ENCODE results near the gene PPP1R3G.

PPP1R3G gene

GRCh38 chr6:5078121-5078669 lies 6.9 kb upstream of the PPP1R3G start:
- H3K4me3 ChIP-seq (ENCODE audit: low read depth, low read length): no peak overlapping the region
- in situ Hi-C loops (cut with HindIII; ENCODE audit: low sequenced_read_pairs): no loop called here
- peak; percentile 3 for TF ChIP-seq CTCF (IDR thresholded peaks at IDR 0.05; ENCODE audit: low read depth, low read length, missing control alignments)
- DNase-seq (ENCODE audit: low read depth): no peak

GRCh38 chr6:5079692-5080091 lies 5.4 kb upstream of the PPP1R3G start:
- no peak for TF ChIP-seq CTCF (IDR thresholded peaks at IDR 0.05; ENCODE audit: low read depth, low read length, missing control alignments)
- no peak overlapping the region for H3K4me3 ChIP-seq (ENCODE audit: low read depth, low read length)
- no peak for DNase-seq (ENCODE audit: low read depth)
- in situ Hi-C loops (cut with HindIII; ENCODE audit: low sequenced_read_pairs): no loop called here

GRCh38 chr6:5080574-5080973 lies 4.6 kb upstream of the PPP1R3G start:
- in situ Hi-C loops (cut with HindIII; ENCODE audit: low sequenced_read_pairs): no loop called here
- no peak for TF ChIP-seq CTCF (IDR thresholded peaks at IDR 0.05; ENCODE audit: low read depth, low read length, missing control alignments)
- no peak overlapping the region for H3K4me3 ChIP-seq (ENCODE audit: low read depth, low read length)
- DNase-seq (ENCODE audit: low read depth): no peak

- TF ChIP-seq CTCF (IDR thresholded peaks at IDR 0.05; ENCODE audit: low read depth, low read length, missing control alignments): no peak
- in situ Hi-C loops (cut with HindIII; ENCODE audit: low sequenced_read_pairs): no loop called here
- no peak overlapping the region for H3K4me3 ChIP-seq (ENCODE audit: low read depth, low read length)
- DNase-seq (ENCODE audit: low read depth): no peak
Observed at GRCh38 chr6:5081182-5081581, 4.0 kb upstream of the PPP1R3G start.

GRCh38 chr6:5081955-5082354 lies 3.2 kb upstream of the PPP1R3G start:
- no peak for DNase-seq (ENCODE audit: low read depth)
- H3K4me3 ChIP-seq (ENCODE audit: low read depth, low read length): no peak overlapping the region
- no peak for TF ChIP-seq CTCF (IDR thresholded peaks at IDR 0.05; ENCODE audit: low read depth, low read length, missing control alignments)
- in situ Hi-C loops (cut with HindIII; ENCODE audit: low sequenced_read_pairs): no loop called here

GRCh38 chr6:5082487-5083306 lies 2.4 kb upstream of the PPP1R3G start:
- no peak overlapping the region for H3K4me3 ChIP-seq (ENCODE audit: low read depth, low read length)
- DNase-seq (ENCODE audit: low read depth): no peak
- no peak for TF ChIP-seq CTCF (IDR thresholded peaks at IDR 0.05; ENCODE audit: low read depth, low read length, missing control alignments)
- in situ Hi-C loops (cut with HindIII; ENCODE audit: low sequenced_read_pairs): no loop called here
